T-cell (primary cell): Measurements from ENCODE around the gene ZSWIM6. TPM values are rescaled to one million over a fixed set of nuclear protein-coding genes. Genes with fewer than 3 reads are reported as not detected.

Experiments used
- ATAC-seq, 4 experiments: fragments of 200-7000 bp in 3 of 4; fragments of 150-1000 bp in 1 of 4; cut with Tn5 transposase; replicated peaks in 1 of 4; 1 replicate in 3 of 4; 2 replicates in 1 of 4; pipeline ENCODE4 v1.10.0; 2021; ENCODE audit warnings: moderate library complexity in 3 of 4, mild to moderate bottlenecking in 2 of 4, moderate number of reproducible peaks in 1 of 4
- CTCF ChIA-PET, 2 donors: fragments of 300-600 bp; sonication (Branson Sonifier 250); formaldehyde crosslinking; loops; one replicate each; lab custom pipeline; 2022; ENCODE audit warnings: antibody characterized with exemption in 2 of 2; lab: Charles Lee
- POLR2A ChIA-PET, 2 donors: fragments of 300-600 bp; sonication (Branson Sonifier 250); formaldehyde crosslinking; loops; one replicate each; lab custom pipeline; 2022; ENCODE audit warnings: antibody characterized with exemption in 2 of 2; lab: Charles Lee
- DNase-seq, 35 experiments: peaks; one replicate each; pipeline versions ENCODE4 v3.0.0 to v3.0.0-alpha.2; 2013 to 2023
- H3K27ac ChIP-seq: one replicate; pipeline ENCODE4 v1.5.1; 2013; ENCODE audit warnings: low read length
- H3K27me3 ChIP-seq, 2 experiments: replicated peaks in 1 of 2; 1 replicate in 1 of 2; 2 replicates in 1 of 2; pipeline versions ENCODE4 v1.6.1 to v1.7.0; 2013; ENCODE audit warnings: low read length in 1 of 2, mixed read lengths in 1 of 2; ENCODE audit not compliant: control insufficient read depth in 2 of 2, insufficient read depth in 2 of 2; ENCODE audit errors: extremely low read depth in 1 of 2
- H3K36me3 ChIP-seq, 2 donors: 1 replicate in 1 of 2; 2 replicates in 1 of 2; pipeline versions ENCODE4 v1.6.1 to v1.7.0; 2013; ENCODE audit warnings: low read length in 1 of 2; ENCODE audit not compliant: control insufficient read depth in 2 of 2, insufficient read depth in 1 of 2; ENCODE audit errors: extremely low read depth in 1 of 2
- H3K4me1 ChIP-seq, 2 experiments: 1 replicate in 1 of 2; 2 replicates in 1 of 2; pipeline versions ENCODE4 v1.6.1 to v1.7.0; 2013; ENCODE audit warnings: low read length in 2 of 2, mixed read lengths in 1 of 2; ENCODE audit not compliant: insufficient read depth in 2 of 2, control insufficient read depth in 1 of 2; ENCODE audit errors: extremely low read depth in 1 of 2
- H3K4me3 ChIP-seq, 2 donors: 1 replicate in 1 of 2; 2 replicates in 1 of 2; pipeline versions ENCODE4 v1.5.1 to v1.7.0; 2013; ENCODE audit warnings: mild to moderate bottlenecking in 2 of 2, low read length in 1 of 2, moderate library complexity in 1 of 2; ENCODE audit not compliant: control insufficient read depth in 1 of 2; ENCODE audit errors: extremely low read depth in 1 of 2
- H3K9me3 ChIP-seq: 2 replicates; pipeline ENCODE4 v1.7.0; 2013
- H3K27ac Mint-ChIP-seq, 2 donors: one replicate each; pipeline ENCODE4 v1.8.0; 2020 to 2021; ENCODE audit warnings: mild to moderate bottlenecking in 2 of 2, mixed read lengths in 2 of 2
- H3K27me3 Mint-ChIP-seq, 2 donors: one replicate each; pipeline ENCODE4 v1.8.0; 2021 to 2022; ENCODE audit warnings: mixed read lengths in 2 of 2
- H3K36me3 Mint-ChIP-seq: one replicate; pipeline ENCODE4 v1.8.0; 2021; ENCODE audit warnings: mixed read lengths
- H3K4me1 Mint-ChIP-seq, 3 donors: one replicate each; pipeline ENCODE4 v1.8.0; 2020 to 2022; ENCODE audit warnings: mixed read lengths in 3 of 3, mild to moderate bottlenecking in 1 of 3
- H3K4me3 Mint-ChIP-seq, 3 donors: one replicate each; pipeline ENCODE4 v1.8.0; 2020 to 2022; ENCODE audit warnings: mild to moderate bottlenecking in 3 of 3, mixed read lengths in 3 of 3, moderate library complexity in 3 of 3
- H3K9me3 Mint-ChIP-seq, 3 donors: one replicate each; pipeline ENCODE4 v1.8.0; 2020 to 2022; ENCODE audit warnings: mixed read lengths in 3 of 3
- WGBS: methylation state at CpG from one replicate; pipeline ENCODE4 v1.1.5; 2013; ENCODE audit warnings: missing lambda C conversion rate; ENCODE audit not compliant: insufficient coverage; 5-methylcytosine and 5-hydroxymethylcytosine counted together
- total RNA-seq, 35 experiments: library from RNA in 6 of 35; stranded (reverse) in 6 of 35; fragments of 120-200 nt in 1 of 35; gene quantifications; one replicate each; pipeline versions ENCODE4 v1.2.1 to v1.2.4 and lab custom pipeline; 2013 to 2026

Gene ZSWIM6
- total RNA-seq, 5 donors from 2014 or later (not counting 1 experiment from before 2014, with no cell fraction given), result 8.3 to 11.3 (median 10.1) TPM

DNA sequence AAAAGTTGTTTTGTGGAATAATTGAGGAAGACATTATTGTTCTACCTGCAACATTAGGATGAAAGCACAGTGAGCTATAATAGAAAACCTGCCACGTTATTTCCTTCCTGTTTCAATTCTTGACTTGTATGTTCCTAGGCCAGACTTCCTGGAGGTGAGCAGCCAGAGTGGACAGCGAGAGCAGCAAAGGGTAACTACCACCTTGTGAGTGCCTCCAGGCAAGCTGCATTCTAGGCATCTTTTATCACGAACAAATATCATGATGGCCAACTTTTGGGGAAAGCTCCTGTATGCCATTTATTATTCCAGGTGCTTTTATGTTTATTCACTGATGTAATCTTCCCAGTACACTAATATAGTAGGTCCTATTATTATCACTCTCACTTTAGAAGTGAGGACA is 34.0 kb upstream of the ZSWIM6 start:
- WGBS, result 70% methylated on average over 3 of the region's 3 CpGs
- no peaks in the 10 kb centered on the region for H3K4me1 Mint-ChIP-seq
- H3K9me3 ChIP-seq, result no peaks in the 10 kb centered on the region
- no peak overlapping the region for H3K27ac ChIP-seq
- ChIA-PET CTCF (no interaction called here), POLR2A (interaction anchor here in 1 of 2 donors (0.6 kb wide), 1 partner anchor 34 kb away, joined by 3 read pairs; no protein-coding TSS in a partner anchor)
- no peak for ATAC-seq
- no peaks in the 10 kb centered on the region for H3K36me3 ChIP-seq
- H3K4me3 ChIP-seq, result no peak overlapping the region
- H3K27me3 Mint-ChIP-seq, result peaks cover 0 to 2% of the 10 kb centered on the region in 2 donors
- no peaks in the 10 kb centered on the region for H3K9me3 Mint-ChIP-seq
- no peaks in the 10 kb centered on the region for H3K4me1 ChIP-seq
- no peak overlapping the region for H3K27ac Mint-ChIP-seq
- peaks cover 0 to 5% of the 10 kb centered on the region in 2 experiments for H3K27me3 ChIP-seq
- H3K36me3 Mint-ChIP-seq, result no peaks in the 10 kb centered on the region
- no peak overlapping the region for H3K4me3 Mint-ChIP-seq
- DNase-seq, result no peak

DNA sequence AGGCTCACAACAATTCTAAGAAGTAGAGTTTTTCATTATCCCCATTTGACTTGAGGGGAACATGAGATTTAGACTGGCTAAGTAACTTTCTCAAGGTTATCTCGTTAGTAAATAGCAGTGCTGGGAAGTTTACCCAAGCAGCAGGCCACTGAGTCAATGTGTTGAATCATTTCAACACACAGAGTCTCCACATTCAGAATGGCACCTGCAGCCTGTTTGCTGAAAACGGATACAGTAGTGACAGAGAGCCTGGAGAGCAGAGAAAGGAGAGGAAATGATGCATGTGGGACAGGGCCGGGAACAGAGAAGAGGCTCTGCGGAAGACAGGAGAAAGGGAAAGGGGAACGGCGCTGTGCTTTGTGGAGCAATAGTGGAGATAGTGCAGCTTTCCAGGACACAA is 33.5 kb upstream of the ZSWIM6 start:
- H3K27ac ChIP-seq, result no peak overlapping the region
- DNase-seq (no peak), ATAC-seq (no peak)
- H3K4me1 ChIP-seq, result no peaks in the 10 kb centered on the region
- H3K4me3 ChIP-seq, result no peak overlapping the region
- H3K27me3 Mint-ChIP-seq, result peaks cover 0 to 2% of the 10 kb centered on the region in 2 donors
- POLR2A ChIA-PET, result interaction anchor here in 1 of 2 donors (0.6 kb wide), 1 partner anchor 33 kb away, joined by 3 read pairs; no protein-coding TSS in a partner anchor
- 94% methylated on average over 5 of the region's 6 CpGs for WGBS
- no peaks in the 10 kb centered on the region for H3K9me3 ChIP-seq
- H3K36me3 Mint-ChIP-seq, result no peaks in the 10 kb centered on the region
- no peaks in the 10 kb centered on the region for H3K9me3 Mint-ChIP-seq
- no peak overlapping the region for H3K27ac Mint-ChIP-seq
- no peaks in the 10 kb centered on the region for H3K36me3 ChIP-seq
- peaks cover 0 to 5% of the 10 kb centered on the region in 2 experiments for H3K27me3 ChIP-seq
- peaks cover 0 to 2% (median 0%) of the 10 kb centered on the region in 3 donors for H3K4me1 Mint-ChIP-seq
- CTCF ChIA-PET, result no interaction called here
- H3K4me3 Mint-ChIP-seq, result no peak overlapping the region

DNA sequence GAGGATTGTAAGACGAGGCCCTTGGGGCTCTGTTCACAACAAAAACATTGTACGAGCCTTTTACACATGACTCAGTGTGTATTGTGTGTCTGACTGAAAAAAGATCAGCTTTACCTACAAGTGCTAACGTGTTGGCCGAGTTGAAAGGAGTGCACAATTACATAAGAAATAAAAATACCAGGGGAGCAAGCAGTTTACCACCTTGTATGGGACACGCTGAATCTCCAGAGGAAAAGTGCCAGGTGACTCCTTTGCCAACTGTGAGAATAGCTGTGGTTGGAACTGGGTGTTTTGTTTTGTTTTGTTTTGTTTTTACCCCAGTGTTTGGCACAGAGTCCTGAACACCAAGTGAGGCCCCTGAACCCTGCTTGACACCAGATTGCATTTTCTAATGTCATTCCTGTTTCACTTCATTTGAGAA is 32.8 kb upstream of the ZSWIM6 start:
- H3K9me3 ChIP-seq, result no peaks in the 10 kb centered on the region
- Mint-ChIP-seq H3K4me3 (no peak overlapping the region), H3K36me3 (no peaks in the 10 kb centered on the region), H3K4me1 (peaks cover 0 to 3% (median 0%) of the 10 kb centered on the region in 3 donors), H3K27ac (no peak overlapping the region), H3K9me3 (no peaks in the 10 kb centered on the region), H3K27me3 (peaks cover 0 to 2% of the 10 kb centered on the region in 2 donors)
- DNase-seq (no peak), ATAC-seq (no peak)
- H3K36me3 ChIP-seq, result no peaks in the 10 kb centered on the region
- CTCF ChIA-PET, result no interaction called here
- no peak overlapping the region for H3K27ac ChIP-seq
- POLR2A ChIA-PET, result no interaction called here
- peaks cover 0 to 8% of the 10 kb centered on the region in 2 experiments for H3K27me3 ChIP-seq
- no peaks in the 10 kb centered on the region for H3K4me1 ChIP-seq
- WGBS, result 100% methylated on average over 1 of the region's 5 CpGs
- H3K4me3 ChIP-seq, result no peak overlapping the region

DNA sequence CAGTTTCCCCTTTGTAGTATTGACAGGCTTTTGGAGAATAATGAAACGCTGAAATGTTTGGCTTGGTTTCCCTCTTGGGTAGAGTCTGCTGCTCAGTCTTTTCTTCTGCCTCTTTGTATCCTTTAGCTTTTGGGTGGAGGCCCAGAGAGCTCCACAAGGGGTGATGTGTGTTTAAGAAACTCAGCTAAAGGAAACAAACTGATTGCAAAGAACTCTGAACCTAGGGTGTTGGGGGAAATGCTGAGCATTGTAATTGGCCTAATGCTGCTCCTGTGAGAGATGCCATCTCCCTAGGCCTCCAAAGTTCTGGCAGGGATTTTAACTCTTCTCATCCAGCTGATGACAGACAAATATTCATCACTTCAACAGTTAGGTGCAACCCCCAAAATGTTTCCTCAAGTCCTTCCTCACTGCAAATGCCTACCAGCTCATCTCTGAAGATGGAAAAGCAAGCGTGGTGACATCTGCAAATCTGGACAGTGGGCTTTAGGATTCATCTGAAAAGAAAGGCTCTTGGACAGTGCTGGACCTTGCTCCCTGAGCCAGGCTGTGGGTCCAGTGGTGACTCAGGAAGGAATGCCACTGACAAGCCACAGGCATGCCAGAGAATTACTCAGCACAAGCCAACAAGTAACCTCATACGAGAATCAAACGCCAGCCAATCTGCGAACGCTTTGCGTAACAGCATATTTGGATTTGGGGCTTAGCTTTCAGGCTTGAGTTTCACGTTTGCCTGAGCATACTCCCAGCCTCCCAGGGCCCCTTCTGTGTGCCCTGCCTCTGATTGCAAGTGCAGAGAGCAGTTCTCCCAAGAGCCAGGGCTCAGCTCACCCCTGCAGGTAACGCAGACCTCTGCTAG is 30.5 kb upstream of the ZSWIM6 start:
- Histone ChIP-seq H3K4me3 (no peak overlapping the region), H3K27me3 (peaks cover 0 to 12% of the 10 kb centered on the region in 2 experiments), H3K4me1 (no peaks in the 10 kb centered on the region), H3K27ac (no peak overlapping the region), H3K36me3 (no peaks in the 10 kb centered on the region), H3K9me3 (no peaks in the 10 kb centered on the region)
- Mint-ChIP-seq H3K4me1 (peaks cover 0 to 7% (median 0%) of the 10 kb centered on the region in 3 donors), H3K27ac (no peak overlapping the region), H3K4me3 (no peak overlapping the region), H3K36me3 (no peaks in the 10 kb centered on the region), H3K27me3 (peaks cover 8% of the 10 kb centered on the region in 2 donors), H3K9me3 (no peaks in the 10 kb centered on the region)
- WGBS, result 83% methylated on average over 8 of the region's 9 CpGs
- POLR2A ChIA-PET, result interaction anchor here in 1 of 2 donors (0.6 kb wide), 1 partner anchor 16 kb away, joined by 3 read pairs; no protein-coding TSS in a partner anchor
- DNase-seq (no peak), ATAC-seq (no peak)
- CTCF ChIA-PET, result no interaction called here

DNA sequence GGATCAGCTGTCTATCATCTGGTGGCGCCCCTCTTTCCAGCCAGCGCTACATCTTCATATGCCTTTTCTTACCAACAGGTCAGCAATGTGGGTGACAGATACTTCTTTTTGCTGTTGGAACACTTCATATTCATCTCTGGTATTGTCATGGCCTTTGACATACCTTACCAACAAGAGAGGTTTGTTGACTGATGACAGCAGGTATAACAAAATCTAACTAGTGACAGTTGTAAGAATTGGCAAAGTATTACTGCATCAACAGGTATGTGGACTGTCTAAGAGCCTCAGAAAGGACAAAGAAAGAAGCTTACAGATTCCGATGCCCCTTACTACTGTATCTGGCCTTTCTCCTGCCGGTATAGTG is 29.9 kb upstream of the ZSWIM6 start:
- Mint-ChIP-seq H3K27me3 (peaks cover 11% of the 10 kb centered on the region in 2 donors), H3K4me3 (no peak overlapping the region), H3K9me3 (no peaks in the 10 kb centered on the region), H3K27ac (no peak overlapping the region), H3K36me3 (no peaks in the 10 kb centered on the region), H3K4me1 (peaks cover 0 to 7% (median 0%) of the 10 kb centered on the region in 3 donors)
- ChIA-PET POLR2A (interaction anchor here in 1 of 2 donors (0.6 kb wide), 1 partner anchor 17 kb away, joined by 3 read pairs; no protein-coding TSS in a partner anchor), CTCF (interaction anchor here in 1 of 2 donors (0.7 kb wide), 1 partner anchor 1402 kb away, joined by 3 read pairs; no protein-coding TSS in a partner anchor)
- ATAC-seq, result no peak
- no peaks in the 10 kb centered on the region for H3K4me1 ChIP-seq
- 100% methylated on average over 2 of the region's 4 CpGs for WGBS
- no peak for DNase-seq
- no peak overlapping the region for H3K27ac ChIP-seq
- no peaks in the 10 kb centered on the region for H3K9me3 ChIP-seq
- no peaks in the 10 kb centered on the region for H3K36me3 ChIP-seq
- peaks cover 0 to 12% of the 10 kb centered on the region in 2 experiments for H3K27me3 ChIP-seq
- H3K4me3 ChIP-seq, result no peak overlapping the region

DNA sequence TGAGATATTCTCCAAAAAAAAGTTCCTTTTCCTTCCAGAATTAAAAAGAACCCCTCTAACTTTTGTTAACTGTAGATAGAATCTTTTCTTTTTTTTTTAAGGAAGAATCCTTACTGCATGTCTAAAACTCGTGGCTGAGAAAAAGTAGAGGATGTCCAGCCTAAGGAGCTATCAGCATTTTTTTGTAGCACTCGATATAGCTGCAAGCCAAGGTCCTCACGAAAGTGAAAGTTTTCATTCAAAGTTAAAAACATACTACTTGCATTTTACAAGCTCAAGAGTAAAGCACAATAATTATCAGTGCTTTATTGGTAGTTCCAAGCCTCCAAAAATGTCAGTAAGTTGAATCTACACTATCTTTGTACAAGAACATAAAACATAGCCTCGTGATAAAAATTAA is 28.7 kb upstream of the ZSWIM6 start:
- Histone ChIP-seq H3K27ac (no peak overlapping the region), H3K4me3 (no peak overlapping the region), H3K4me1 (no peaks in the 10 kb centered on the region), H3K27me3 (peaks cover 0 to 12% of the 10 kb centered on the region in 2 experiments), H3K9me3 (no peaks in the 10 kb centered on the region), H3K36me3 (no peaks in the 10 kb centered on the region)
- Mint-ChIP-seq H3K27me3 (peaks cover 18 to 21% of the 10 kb centered on the region in 2 donors), H3K9me3 (no peaks in the 10 kb centered on the region), H3K4me1 (peaks cover 0 to 7% (median 0%) of the 10 kb centered on the region in 3 donors), H3K4me3 (no peak overlapping the region), H3K36me3 (no peaks in the 10 kb centered on the region), H3K27ac (no peak overlapping the region)
- DNase-seq (no peak), ATAC-seq (no peak)
- POLR2A ChIA-PET, result interaction anchor here (0.6 kb wide), 2 partner anchors 11 to 1020 kb away, joined by 4 to 6 read pairs; no protein-coding TSS in a partner anchor
- 59% methylated on average over 2 of the region's 4 CpGs for WGBS
- CTCF ChIA-PET, result interaction anchor here in 1 of 2 donors (1.0 kb wide), 1 partner anchor 16 kb away, joined by 3 read pairs; no protein-coding TSS in a partner anchor
